HG02938 (cell line): Measurements from ENCODE around the gene MAPK12.

Experiments used
- ATAC-seq: cut with Tn5 transposase; IDR thresholded peaks from one replicate; pipeline ENCODE4 v1.9.1; 2021; ENCODE audit warnings: mild to moderate bottlenecking, moderate library complexity; ENCODE audit not compliant: unreplicated experiment

MAPK12 gene

DNA sequence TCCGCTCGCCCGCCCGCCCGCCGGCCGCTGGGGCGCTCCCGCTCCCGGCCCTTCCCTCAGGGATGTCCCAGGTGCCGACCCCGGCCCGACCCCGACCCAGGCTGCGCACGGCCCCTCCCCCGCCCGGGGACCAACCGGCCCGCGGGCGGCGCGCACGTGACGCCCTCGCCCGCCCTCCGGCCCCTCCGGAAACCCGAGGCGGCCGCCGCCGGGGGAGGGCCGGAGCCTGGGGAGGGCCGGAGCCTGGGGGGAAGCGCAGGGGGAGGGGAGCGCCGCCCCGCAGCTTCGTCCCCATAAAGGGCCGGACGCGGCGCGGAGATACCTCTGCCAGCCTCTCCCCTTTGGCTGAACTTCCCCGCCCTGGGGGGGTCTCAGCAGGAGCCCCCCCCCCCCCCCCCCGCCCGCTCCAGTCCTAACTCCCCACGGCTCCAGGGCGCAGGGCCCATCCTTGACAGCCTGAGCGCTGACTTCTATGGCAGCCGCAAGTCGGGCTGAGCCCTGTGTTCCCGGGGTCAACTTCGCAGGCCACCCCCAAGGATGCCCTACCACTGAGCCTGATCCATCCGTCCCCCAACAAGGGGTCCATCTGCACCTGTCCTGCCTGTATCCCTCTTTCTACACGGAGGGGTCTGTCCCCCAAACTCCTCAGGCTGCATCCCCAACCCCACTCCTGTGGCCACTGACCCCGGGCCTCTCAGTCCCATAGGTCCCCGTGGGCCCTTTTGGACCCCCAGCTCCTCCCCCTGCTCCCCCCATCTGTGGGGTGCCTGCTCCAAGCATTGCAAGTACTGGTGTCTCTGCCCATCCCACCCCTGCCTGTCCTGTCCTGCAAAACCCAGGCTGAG, at the start of gene MAPK12:
MAPK12 (minus strand) TSS at position 69 of the 845 bp plus-strand sequence. CDS start 174 bp downstream, outside the sequence.
- no peak for ATAC-seq

DNA sequence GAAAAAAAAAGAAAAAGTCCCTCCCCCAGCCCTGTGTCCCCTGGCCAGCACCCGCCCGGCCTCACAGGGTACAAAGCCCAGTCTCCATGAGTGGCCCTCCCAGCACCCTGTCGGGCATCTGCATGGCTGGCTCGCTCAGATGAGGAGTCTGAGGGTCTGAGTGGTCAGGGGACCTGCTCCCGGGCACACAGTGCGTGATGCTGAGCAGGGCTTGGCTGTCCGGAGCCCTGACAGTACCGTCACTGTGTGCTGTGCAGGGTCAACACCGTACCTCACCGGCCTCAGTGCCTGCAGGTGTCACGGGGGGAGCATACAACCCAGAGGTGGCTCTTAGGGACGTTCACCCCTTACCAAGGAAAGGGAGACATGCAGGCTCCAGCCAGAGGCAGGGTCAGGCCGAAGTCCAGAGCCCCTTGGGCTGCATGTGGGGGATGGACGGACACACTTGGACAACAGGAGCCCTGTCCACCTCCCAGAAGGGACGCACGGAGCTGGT, 49.5 kb upstream of the MAPK12 start:
- no peak for ATAC-seq

GRCh38 chr22:50310031-50310722, 48.7 kb upstream of the MAPK12 start:
- ATAC-seq, result no peak

GRCh38 chr22:50309601-50309991, 48.1 kb upstream of the MAPK12 start:
- ATAC-seq, result no peak

DNA sequence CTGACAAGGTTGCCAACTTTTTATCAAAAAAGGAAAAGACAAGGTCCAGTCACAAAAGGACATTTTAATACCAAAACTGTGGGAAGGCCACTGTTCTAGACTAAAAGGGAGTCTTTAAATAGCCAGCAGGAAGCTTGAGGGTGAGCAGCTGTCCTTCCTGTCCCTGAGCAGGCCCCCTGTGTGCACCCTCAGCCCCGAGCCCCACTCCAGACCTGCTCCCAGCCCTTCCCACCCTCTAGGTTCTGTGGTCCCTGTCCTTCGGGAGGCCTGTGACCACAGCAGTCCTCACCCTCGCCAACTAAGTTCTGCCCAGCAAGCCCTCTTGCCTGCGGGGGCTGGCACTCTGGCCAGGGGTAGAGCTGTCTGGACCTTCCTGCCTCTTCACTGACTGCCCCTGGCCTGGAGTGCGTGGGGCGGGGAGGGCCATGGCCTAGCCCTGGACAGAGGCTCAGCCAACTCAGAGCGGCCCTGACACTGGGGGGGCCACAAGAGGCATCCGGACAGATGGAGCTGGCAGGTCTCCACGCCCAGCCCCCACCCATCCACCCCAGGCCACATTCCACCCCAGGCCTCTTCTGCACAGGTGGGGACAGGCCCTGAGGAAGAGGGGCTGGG, 47.6 kb upstream of the MAPK12 start:
- no peak for ATAC-seq

GRCh38 chr22:50308597-50308935, 47.1 kb upstream of the MAPK12 start:
- ATAC-seq, result no peak

GRCh38 chr22:50307890-50308596, 46.6 kb upstream of the MAPK12 start:
- no peak for ATAC-seq

- ATAC-seq, result no peak
These were observed 45.6 kb upstream of the MAPK12 start, which contains the start of gene PLXNB2 for GRCh38 chr22:50306753-50307749. PLXNB2 (minus strand) TSS chr22:50307646; CDS start chr22:50290584, 17,062 bp downstream.

- no peak for ATAC-seq
These were observed 44.6 kb upstream of the MAPK12 start for GRCh38 chr22:50305923-50306566.

DNA sequence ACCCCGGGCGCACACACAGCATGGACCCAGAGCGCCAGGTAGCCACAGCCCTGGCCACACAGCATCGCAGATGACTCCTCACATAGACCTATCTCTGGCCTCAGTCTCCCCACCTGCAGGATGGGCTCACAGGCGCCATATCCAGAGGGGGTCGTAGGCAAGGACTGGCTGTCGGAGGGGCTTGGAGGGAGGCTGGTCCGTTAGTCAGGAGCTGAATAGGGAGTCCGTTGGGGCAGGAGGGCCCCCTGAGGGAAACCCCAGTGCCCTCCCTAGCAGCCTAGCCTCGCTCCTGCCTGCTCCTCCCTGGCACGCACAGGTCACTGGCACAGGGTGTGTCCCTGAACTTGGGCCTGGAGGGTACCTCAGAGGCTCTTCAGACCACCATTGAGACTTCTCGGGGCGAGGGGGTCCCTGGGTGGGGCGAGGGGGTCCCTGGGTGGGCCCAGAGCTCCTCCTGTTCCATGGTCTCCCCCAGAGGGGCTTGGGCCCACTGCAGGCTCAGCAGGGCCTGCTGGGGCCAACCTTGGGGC, 44.0 kb upstream of the MAPK12 start:
- no peak for ATAC-seq

GRCh38 chr22:50304528-50305392, 43.3 kb upstream of the MAPK12 start:
- ATAC-seq, result no peak

GRCh38 chr22:50303848-50304527, 42.5 kb upstream of the MAPK12 start:
- no peak for ATAC-seq

- no peak for ATAC-seq
These were observed 42.0 kb upstream of the MAPK12 start for GRCh38 chr22:50303515-50303847.

DNA sequence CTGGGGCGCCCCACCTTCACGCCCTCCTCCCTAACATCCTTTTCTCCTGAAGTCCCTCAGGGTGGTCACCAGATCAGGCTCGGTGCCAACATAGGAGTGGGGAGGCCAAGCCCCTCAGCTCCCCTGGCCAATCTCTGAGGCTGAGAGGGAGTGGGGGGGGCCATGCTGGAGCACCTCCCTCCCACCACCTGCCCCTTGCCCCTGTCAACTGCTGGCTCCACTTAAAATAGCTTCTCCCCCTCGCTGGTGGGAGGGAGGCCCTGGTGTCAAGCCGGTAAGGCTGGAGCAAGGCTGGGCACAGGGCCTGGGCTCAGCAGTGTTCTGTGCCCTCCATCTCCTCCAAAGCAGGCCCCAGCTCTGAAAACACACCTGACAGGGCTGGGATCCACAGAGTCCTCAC, 41.1 kb upstream of the MAPK12 start:
- no peak for ATAC-seq

DNA sequence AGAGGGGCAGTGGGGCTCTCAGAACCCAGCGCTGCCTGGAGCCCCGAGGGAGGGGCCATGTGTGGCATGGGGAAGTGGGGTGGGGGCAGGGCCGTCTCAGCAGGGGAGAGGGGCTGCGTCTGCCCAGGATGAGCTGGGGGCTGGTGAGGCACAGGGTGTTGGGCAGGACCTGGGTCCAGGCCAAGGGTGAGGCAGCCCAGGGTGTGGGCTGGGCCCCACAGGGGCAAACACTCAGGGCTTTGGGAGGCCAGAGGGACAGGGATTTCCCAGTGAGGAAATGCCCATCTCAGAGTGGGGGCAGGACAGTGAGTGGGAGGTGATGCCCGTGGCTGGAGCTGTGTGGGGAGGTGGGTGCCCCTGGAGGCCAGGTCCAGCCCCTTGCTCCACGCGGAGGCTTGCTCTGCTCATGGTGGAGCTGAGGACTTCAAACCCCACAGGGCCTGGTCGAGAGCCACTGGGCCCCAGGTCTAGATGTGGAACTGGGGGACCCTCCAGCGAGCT, 40.6 kb upstream of the MAPK12 start:
- no peak for ATAC-seq

DNA sequence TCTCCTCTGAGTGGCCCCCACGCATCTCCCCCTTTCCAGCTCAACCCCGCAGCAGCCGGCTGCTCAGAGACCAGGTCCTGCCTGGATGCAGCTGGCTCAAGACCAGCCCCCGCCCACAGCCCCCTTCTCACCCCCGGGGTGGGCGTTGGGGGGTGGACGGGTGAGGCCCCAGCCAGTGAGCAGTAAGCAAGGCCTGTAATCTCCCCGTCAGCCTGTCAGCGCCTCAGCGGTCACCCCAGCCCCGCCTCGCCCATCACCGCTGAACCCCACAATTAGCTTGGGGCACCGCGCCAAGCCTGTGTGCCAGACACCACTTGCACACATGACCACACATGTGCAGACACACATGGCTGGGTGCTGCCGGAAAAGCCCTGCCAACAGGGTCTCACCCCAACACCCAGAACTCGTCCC, 40.1 kb upstream of the MAPK12 start:
- no peak for ATAC-seq

- no peak for ATAC-seq
These were observed 39.3 kb upstream of the MAPK12 start for GRCh38 chr22:50300620-50301257.
